ENCODE data around the gene RABGAP1L. TPM values are rescaled to one million over a fixed set of nuclear protein-coding genes. Genes with fewer than 3 reads are reported as not detected.
"Not testable (repeated sequence)": the region's sequence is repeated elsewhere in the genome, so short reads cannot be mapped to it uniquely, and the experiment has no call there.

RABGAP1L gene
- total and polyA plus RNA-seq, 2 donors (not counting 3 experiments of a cell fraction or from before 2014, with no cell fraction given), result 6.4 to 22.2 TPM

GRCh38 chr1:174710868-174711845 lies 551.8 kb downstream of the RABGAP1L start:
- Histone ChIP-seq H4K20me1 (replicated peaks; ENCODE audit: control insufficient read depth, extremely low read depth, insufficient read depth, low read length) (no peaks in the 10 kb centered on the region), H3K4me1 (ENCODE audit: control insufficient read depth, extremely low read depth, insufficient read depth, low read length) (no peaks in the 10 kb centered on the region), H2AFZ (ENCODE audit: low read depth, low read length) (no peak overlapping the region), H3K9me1 (replicated peaks; ENCODE audit: control insufficient read depth, extremely low read depth, insufficient read depth, low read length) (no peaks in the 10 kb centered on the region), H3K79me2 (ENCODE audit: control insufficient read depth, insufficient read depth, low read length) (no peaks in the 10 kb centered on the region), H3K4me2 (ENCODE audit: insufficient read depth, low read length) (no peak overlapping the region), H3K4me3 (replicated peaks in 1 of 3; ENCODE audit: insufficient read depth in 1 of 3, low read depth in 1 of 3, low read length in 3 of 3) (no peak overlapping the region), H3K27ac (ENCODE audit: insufficient read depth, low read depth, low read length) (no peak overlapping the region), H3K27me3 (ENCODE audit: control insufficient read depth in 2 of 2, insufficient read depth in 2 of 2, low read length in 2 of 2) (no peaks in the 10 kb centered on the region), H3K36me3 (ENCODE audit: control insufficient read depth in 2 of 2, extremely low read depth in 1 of 2, insufficient read depth in 2 of 2, low read length in 2 of 2) (no peaks in the 10 kb centered on the region), H3K9ac (replicated peaks; ENCODE audit: extremely low read depth, insufficient read depth, low read length) (no peak overlapping the region), H3K9me3 (replicated peaks; ENCODE audit: control insufficient read depth, insufficient read depth, low read length) (no peaks in the 10 kb centered on the region)
- CTCF ChIA-PET, result interaction anchor here (1.2 to 4.1 kb wide), 3 partner anchors 15 to 449 kb away, joined by 3 to 17 read pairs (median 4); no protein-coding TSS in a partner anchor
- dilution Hi-C loops (cut with MboI; ENCODE audit: extremely low pct_ligation_motif_present, low sequenced_read_pairs) (no loop called here), intact Hi-C loops (cut with micrococcal nuclease) (no loop called here)
- BruUV-seq (replicated peaks), result no TSS peak
- POLR2A ChIA-PET, result no interaction called here
- DNase-seq (ENCODE audit: low read depth, low spot score) (no peak), FAIRE-seq (no peak)
- TF ChIP-seq JUN (IDR thresholded peaks at IDR 0.05; ENCODE audit: borderline replicate concordance, insufficient read depth, insufficient read length, low read depth), result no peak
- TF ChIP-seq EZH2 (IDR thresholded peaks at IDR 0.05; ENCODE audit: borderline replicate concordance, low read depth, low read length, severe bottlenecking), result no peak
- TF ChIP-seq POLR2AphosphoS5 (IDR thresholded peaks at IDR 0.05; ENCODE audit: insufficient read depth, low read depth, low read length), result no peak
- TF ChIP-seq FOS (IDR thresholded peaks at IDR 0.05; ENCODE audit: borderline replicate concordance, insufficient read depth, low read length), result no peak
- TF ChIP-seq POLR2A (IDR thresholded peaks at IDR 0.05; ENCODE audit: low read depth, low read length), result no peak
- TF ChIP-seq MYC (IDR thresholded peaks at IDR 0.05; ENCODE audit: low read depth, low read length), result no peak
- TF ChIP-seq CTCF (IDR thresholded peaks at IDR 0.05; ENCODE audit: extremely low read depth in 1 of 2, insufficient read depth in 1 of 2, low read depth in 1 of 2, low read length in 2 of 2), result no peak
- no peak for TF ChIP-seq GATA2 (IDR thresholded peaks at IDR 0.05; ENCODE audit: insufficient read depth, insufficient read length, low read depth, low read length)
- TF ChIP-seq MAX (IDR thresholded peaks at IDR 0.05; ENCODE audit: insufficient read depth, insufficient read length), result no peak

- H3K9me1 ChIP-seq (replicated peaks; ENCODE audit: control insufficient read depth, extremely low read depth, insufficient read depth, low read length); H3K27me3 ChIP-seq (ENCODE audit: control insufficient read depth in 2 of 2, insufficient read depth in 2 of 2, low read length in 2 of 2); H3K36me3 ChIP-seq (ENCODE audit: control insufficient read depth in 2 of 2, extremely low read depth in 1 of 2, insufficient read depth in 2 of 2, low read length in 2 of 2); H2AFZ ChIP-seq (ENCODE audit: low read depth, low read length); H3K4me1 ChIP-seq (ENCODE audit: control insufficient read depth, extremely low read depth, insufficient read depth, low read length); DNase-seq (ENCODE audit: low read depth, low spot score); H3K9ac ChIP-seq (replicated peaks; ENCODE audit: extremely low read depth, insufficient read depth, low read length); H3K4me2 ChIP-seq (ENCODE audit: insufficient read depth, low read length); H3K9me3 ChIP-seq (replicated peaks; ENCODE audit: control insufficient read depth, insufficient read depth, low read length); intact Hi-C loops (cut with micrococcal nuclease); dilution Hi-C loops (cut with MboI; ENCODE audit: extremely low pct_ligation_motif_present, low sequenced_read_pairs); H3K4me3 ChIP-seq (replicated peaks in 1 of 3; ENCODE audit: insufficient read depth in 1 of 3, low read depth in 1 of 3, low read length in 3 of 3); H3K27ac ChIP-seq (ENCODE audit: insufficient read depth, low read depth, low read length); BruUV-seq (replicated peaks); FAIRE-seq; POLR2A ChIA-PET; H3K79me2 ChIP-seq (ENCODE audit: control insufficient read depth, insufficient read depth, low read length); H4K20me1 ChIP-seq (replicated peaks; ENCODE audit: control insufficient read depth, extremely low read depth, insufficient read depth, low read length): not testable (repeated sequence)
- CTCF ChIA-PET, result interaction anchor here (1.2 to 1.5 kb wide), 2 partner anchors 14 to 450 kb away, joined by 3 to 4 read pairs; no protein-coding TSS in a partner anchor
Observed at GRCh38 chr1:174711848-174712247, 552.5 kb downstream of the RABGAP1L start.

Measured in endothelial cell of umbilical vein (primary cell).